ENCODE data around the gene RPP38.

Gene RPP38

GRCh38 chr10:15113766-15114165, 16.6 kb downstream of the RPP38 start:
- no peak for DNase-seq

GRCh38 chr10:15116225-15116624, 19.1 kb downstream of the RPP38 start:
- DNase-seq: no peak

GRCh38 chr10:15118615-15119014, 21.5 kb downstream of the RPP38 start:
- DNase-seq: no peak

GRCh38 chr10:15120523-15120922, 23.4 kb downstream of the RPP38 start:
- DNase-seq: no peak

- no peak for DNase-seq
Observed at GRCh38 chr10:15121707-15122106, 24.6 kb downstream of the RPP38 start.

GRCh38 chr10:15122477-15123030, 25.4 kb downstream of the RPP38 start:
- no peak for DNase-seq

- DNase-seq: no peak
Observed at GRCh38 chr10:15123749-15124184, 26.6 kb downstream of the RPP38 start.

GRCh38 chr10:15124190-15124589, 27.0 kb downstream of the RPP38 start:
- DNase-seq: no peak

- DNase-seq: no peak
Observed at GRCh38 chr10:15124908-15125307, 27.8 kb downstream of the RPP38 start.

GRCh38 chr10:15131330-15131729, 34.2 kb downstream of the RPP38 start:
- no peak for DNase-seq

- DNase-seq: no peak
Observed at GRCh38 chr10:15136129-15137035, 39.2 kb downstream of the RPP38 start.

- no peak for DNase-seq
Observed at GRCh38 chr10:15137036-15137359, 39.8 kb downstream of the RPP38 start.

GRCh38 chr10:15137636-15138035, 40.5 kb downstream of the RPP38 start:
- no peak for DNase-seq

GRCh38 chr10:15140698-15141097, 43.5 kb downstream of the RPP38 start:
- DNase-seq: no peak

GRCh38 chr10:15141136-15142054, 44.2 kb downstream of the RPP38 start:
- no peak for DNase-seq

GRCh38 chr10:15144788-15145187, 47.6 kb downstream of the RPP38 start:
- no peak for DNase-seq

- DNase-seq: no peak
Observed at GRCh38 chr10:15146366-15146765, 49.2 kb downstream of the RPP38 start.

- no peak for DNase-seq
Observed at GRCh38 chr10:15147594-15148392, 50.6 kb downstream of the RPP38 start.

- DNase-seq: no peak
Observed at GRCh38 chr10:15149042-15149771, 52.1 kb downstream of the RPP38 start.

- no peak for DNase-seq
Observed at GRCh38 chr10:15150563-15150962, 53.4 kb downstream of the RPP38 start.

- DNase-seq: no peak
Observed at GRCh38 chr10:15152556-15152955, 55.4 kb downstream of the RPP38 start.
